ENCODE measurements around the gene DYNC1LI2.
"Not testable (repeated sequence)": the region's sequence is repeated elsewhere in the genome, so short reads cannot be mapped to it uniquely, and the experiment has no call there.

DYNC1LI2 gene

GRCh38 chr16:66751303-66751991 is at the start of gene DYNC1LI2:
Gene DYNC1LI2, minus strand, starts transcription at chr16:66751609. Its CDS starts 18 bp downstream, at chr16:66751591.
- peak; percentile 89 for DNase-seq

GRCh38 chr16:66800856-66801255 is 49.4 kb upstream of the DYNC1LI2 start:
- DNase-seq: no peak

- no peak for DNase-seq
Measured at GRCh38 chr16:66798161-66798560, 46.8 kb upstream of the DYNC1LI2 start.

- DNase-seq: not testable (repeated sequence)
Measured at GRCh38 chr16:66793984-66794383, 42.6 kb upstream of the DYNC1LI2 start.

- no peak for DNase-seq
Measured at GRCh38 chr16:66790130-66790733, 38.8 kb upstream of the DYNC1LI2 start.

GRCh38 chr16:66787427-66787826 is 36.0 kb upstream of the DYNC1LI2 start:
- DNase-seq: no peak

GRCh38 chr16:66786551-66786950 is 35.1 kb upstream of the DYNC1LI2 start:
- DNase-seq: no peak

- no peak for DNase-seq
Measured at GRCh38 chr16:66776457-66776856, 25.0 kb upstream of the DYNC1LI2 start.

- DNase-seq: no peak
Measured at GRCh38 chr16:66774981-66775380, 23.6 kb upstream of the DYNC1LI2 start.

- no peak for DNase-seq
Measured at GRCh38 chr16:66758086-66758485, 6.7 kb upstream of the DYNC1LI2 start.

GRCh38 chr16:66754819-66755218 is 3.4 kb upstream of the DYNC1LI2 start:
- no peak for DNase-seq

- no peak for DNase-seq
Measured at GRCh38 chr16:66754211-66754610, 2.8 kb upstream of the DYNC1LI2 start.

GRCh38 chr16:66752958-66753357 is 1.5 kb upstream of the DYNC1LI2 start:
- DNase-seq: no peak

GRCh38 chr16:66752379-66752778 is 970 bp upstream of the DYNC1LI2 start:
- no peak for DNase-seq

- DNase-seq: no peak
Measured at GRCh38 chr16:66751992-66752322, 548 bp upstream of the DYNC1LI2 start.

GRCh38 chr16:66751053-66751302 is 431 bp downstream of the DYNC1LI2 start:
- peak; percentile 9 for DNase-seq

GRCh38 chr16:66750279-66751052 is 943 bp downstream of the DYNC1LI2 start:
- DNase-seq: no peak

- DNase-seq: peak; percentile 77
Measured at GRCh38 chr16:66746682-66747081, 4.7 kb downstream of the DYNC1LI2 start.

- DNase-seq: no peak
Measured at GRCh38 chr16:66746048-66746447, 5.4 kb downstream of the DYNC1LI2 start.

GRCh38 chr16:66741950-66742808 is 9.2 kb downstream of the DYNC1LI2 start:
- DNase-seq: peak; percentile 67

- peak; percentile 90 for DNase-seq
Measured at GRCh38 chr16:66741169-66741900, 10.1 kb downstream of the DYNC1LI2 start.

GRCh38 chr16:66740533-66740932 is 10.9 kb downstream of the DYNC1LI2 start:
- peak; percentile 52 for DNase-seq

- peak; percentile 53 for DNase-seq
Measured at GRCh38 chr16:66740010-66740409, 11.4 kb downstream of the DYNC1LI2 start.
